GM18498 (cell line): ENCODE measurements around the gene LYPLAL1.
"Not testable (repeated sequence)": the region's sequence is repeated elsewhere in the genome, so short reads cannot be mapped to it uniquely, and the experiment has no call there.

ENCODE experiments used
- ATAC-seq: cut with Tn5 transposase; IDR thresholded peaks from one replicate; pipeline ENCODE4 v1.9.1; 2021; ENCODE audit warnings: mild to moderate bottlenecking, moderate library complexity; ENCODE audit not compliant: unreplicated experiment

LYPLAL1 gene

GRCh38 chr1:219161371-219161770 is 12.3 kb upstream of the LYPLAL1 start:
- no peak for ATAC-seq

GRCh38 chr1:219163401-219163954 is 10.2 kb upstream of the LYPLAL1 start:
- ATAC-seq = no peak

GRCh38 chr1:219171192-219171935 is 2.3 kb upstream of the LYPLAL1 start:
- ATAC-seq = no peak

DNA sequence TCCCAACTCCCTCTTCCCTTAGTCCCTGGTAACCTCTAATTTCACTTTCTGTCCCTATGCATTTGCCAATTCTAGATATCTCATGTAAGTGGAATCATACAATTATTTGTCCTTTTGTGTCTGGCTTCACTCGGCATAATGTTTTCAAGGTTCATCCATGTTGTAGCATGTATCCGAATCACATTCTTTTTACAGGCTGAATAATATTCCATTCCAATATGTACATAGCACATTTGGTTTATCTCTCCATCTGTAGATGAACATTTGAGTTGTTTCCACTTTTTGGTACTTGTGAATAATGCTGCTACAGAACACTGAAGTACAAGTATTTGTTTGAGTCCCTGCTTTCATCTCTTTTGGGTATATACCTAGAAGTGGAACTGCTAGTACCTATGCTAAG is 857 bp upstream of the LYPLAL1 start:
- ATAC-seq = no peak

GRCh38 chr1:219173434-219173757 is 282 bp upstream of the LYPLAL1 start:
- peak; percentile 8 for ATAC-seq

DNA sequence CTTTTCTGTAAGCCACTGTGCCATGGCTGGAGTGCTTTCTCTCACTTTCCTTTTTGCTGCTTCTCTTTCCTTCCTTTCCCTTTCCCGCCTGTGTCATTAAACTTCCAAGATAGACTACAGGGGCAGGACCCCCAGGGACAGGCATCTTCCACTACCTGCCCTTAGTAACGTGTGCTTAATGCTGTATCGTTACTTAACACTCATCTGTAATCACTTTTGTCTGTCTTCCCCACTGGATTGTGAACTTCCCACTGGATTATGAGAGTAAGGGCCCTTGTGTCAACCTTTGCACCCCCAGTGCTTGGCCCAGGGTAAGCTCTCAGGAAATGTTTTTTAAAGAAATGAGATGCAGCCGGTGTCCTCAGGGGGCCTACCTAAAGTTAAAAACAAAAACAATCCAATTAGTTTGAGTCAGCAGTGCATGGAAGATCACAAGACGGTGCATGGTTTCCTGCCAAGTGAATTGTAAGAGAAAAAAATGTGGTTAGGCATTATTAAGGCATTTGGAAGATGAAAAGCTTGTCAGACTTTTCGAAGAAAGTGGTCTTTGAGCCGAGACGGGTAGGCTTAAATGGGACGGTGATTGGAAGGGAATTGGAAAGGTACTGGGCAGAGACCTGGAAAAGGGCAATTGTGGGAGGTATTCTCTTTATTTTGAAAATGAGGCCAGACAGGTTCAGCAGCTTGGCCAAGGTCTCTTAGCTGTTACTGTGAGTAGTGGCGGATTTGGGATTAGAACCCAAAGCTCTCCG is 958 bp downstream of the LYPLAL1 start:
- ATAC-seq = peak; percentile 31

DNA sequence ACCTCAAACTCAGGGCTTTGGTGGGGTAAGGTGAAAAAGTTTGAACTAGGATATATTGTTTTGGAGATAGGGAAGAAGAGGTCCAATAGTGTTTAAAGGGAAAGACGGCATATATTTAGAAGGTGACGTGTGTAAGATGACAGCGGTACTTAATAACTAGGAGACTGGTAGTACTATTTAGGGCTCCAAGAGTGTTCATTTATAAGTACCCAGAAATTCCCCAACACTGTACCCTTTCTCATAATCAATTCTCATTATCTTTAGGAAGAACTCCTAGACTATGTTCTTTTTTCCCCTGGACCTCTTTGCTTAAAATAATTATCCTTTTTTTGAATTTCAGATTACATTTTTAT is 1.5 kb downstream of the LYPLAL1 start:
- ATAC-seq = no peak

GRCh38 chr1:219176168-219176567 is 2.5 kb downstream of the LYPLAL1 start:
- ATAC-seq = no peak

- peak; percentile 32 for ATAC-seq
These were observed 3.7 kb downstream of the LYPLAL1 start for GRCh38 chr1:219177363-219177762.

- ATAC-seq = no peak
These were observed 4.3 kb downstream of the LYPLAL1 start for GRCh38 chr1:219177940-219178339.

- ATAC-seq = no peak
These were observed 5.6 kb downstream of the LYPLAL1 start for GRCh38 chr1:219179293-219179692.

DNA sequence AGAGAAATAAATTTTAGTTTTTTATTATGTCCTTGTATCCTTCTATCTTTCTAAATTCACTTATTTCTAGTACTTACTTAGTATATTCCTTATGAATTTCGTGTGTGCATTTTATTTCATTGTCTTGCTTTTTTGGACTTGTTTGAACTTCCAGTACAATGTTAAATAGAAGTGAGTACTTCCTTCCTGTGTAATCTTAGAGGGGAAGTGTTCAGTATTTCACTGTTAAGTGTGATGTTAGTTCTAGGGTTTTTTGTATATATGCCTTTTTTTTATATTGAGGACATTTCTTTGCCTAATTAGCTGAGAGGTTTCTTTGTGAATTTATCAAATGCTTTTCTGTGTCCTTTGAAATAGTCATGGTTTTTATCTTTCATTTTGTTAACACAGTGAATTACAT is 10.7 kb downstream of the LYPLAL1 start:
- ATAC-seq = no peak

GRCh38 chr1:219185486-219186117 is 11.9 kb downstream of the LYPLAL1 start:
- no peak for ATAC-seq

DNA sequence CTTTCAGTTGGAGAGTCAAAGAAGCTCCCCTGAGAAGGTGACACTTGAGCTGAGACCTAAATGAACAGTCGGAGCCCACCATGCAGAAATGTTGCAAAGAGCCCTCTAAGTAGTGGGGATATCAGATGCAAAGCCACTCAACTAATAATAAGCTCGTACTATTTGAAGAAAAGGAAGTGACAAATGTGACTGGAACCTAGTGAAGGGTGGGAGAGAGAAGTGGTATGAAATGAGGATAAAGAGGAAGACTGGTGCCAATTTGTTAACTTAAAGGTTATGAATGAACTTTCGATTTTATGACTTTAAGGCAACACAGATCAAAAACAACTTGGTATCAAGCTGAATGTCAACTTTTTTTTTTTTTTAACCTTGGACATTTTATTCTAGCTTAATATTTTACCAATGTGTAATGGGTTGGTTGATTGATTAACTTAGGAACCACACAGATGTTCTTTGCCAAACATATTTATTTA is 14.7 kb downstream of the LYPLAL1 start:
- peak; percentile 43 for ATAC-seq

- peak; percentile 75 for ATAC-seq
These were observed 15.5 kb downstream of the LYPLAL1 start for GRCh38 chr1:219189021-219189824.

GRCh38 chr1:219189952-219190351 is 16.3 kb downstream of the LYPLAL1 start:
- ATAC-seq = no peak

- ATAC-seq = no peak
These were observed 16.9 kb downstream of the LYPLAL1 start for GRCh38 chr1:219190605-219191004.

DNA sequence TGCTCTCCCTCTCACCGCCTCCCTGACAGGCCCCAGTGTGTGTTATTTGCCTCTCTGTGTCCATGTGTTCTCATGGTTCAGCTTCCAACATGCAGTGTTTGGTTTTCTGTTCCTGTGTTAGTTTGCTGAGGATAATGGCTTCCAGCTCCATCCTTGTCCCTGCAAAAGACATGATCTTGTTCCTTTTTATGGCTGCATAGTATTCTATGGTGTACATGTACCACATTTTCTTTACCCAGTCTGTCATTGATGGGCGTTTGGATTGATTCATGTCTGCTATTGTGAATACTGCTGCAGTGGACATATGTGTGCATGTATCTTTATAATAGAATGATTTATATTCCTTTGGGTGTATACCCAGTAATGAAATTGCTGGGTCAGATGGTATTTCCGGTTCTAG is 22.2 kb downstream of the LYPLAL1 start:
- not testable (repeated sequence) for ATAC-seq

GRCh38 chr1:219201656-219202055 is 28.0 kb downstream of the LYPLAL1 start:
- no peak for ATAC-seq

- no peak for ATAC-seq
These were observed 28.9 kb downstream of the LYPLAL1 start for GRCh38 chr1:219202567-219202966.

DNA sequence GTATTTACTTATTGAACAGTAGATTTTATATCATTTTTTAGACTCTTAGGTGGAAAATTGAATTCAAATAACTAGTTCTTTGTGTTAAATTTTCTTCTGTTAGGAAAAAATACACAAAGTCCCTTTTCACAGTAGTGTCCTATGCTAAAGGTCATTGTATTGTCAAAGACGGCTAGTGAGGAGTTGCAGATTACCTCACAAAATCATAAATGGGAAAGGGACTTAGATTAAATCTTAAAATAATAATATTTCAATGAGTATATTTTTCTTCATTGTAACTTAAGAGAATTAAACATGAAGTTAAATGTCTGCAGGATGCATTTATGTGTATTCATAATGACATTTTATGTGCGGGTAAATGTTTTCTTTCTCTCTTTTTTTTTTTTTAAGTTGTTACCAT is 32.7 kb downstream of the LYPLAL1 start:
- no peak for ATAC-seq
